HEK293T (cell line): ENCODE results near the gene FOXK2.
"Not testable (repeated sequence)": the region's sequence is repeated elsewhere in the genome, so short reads cannot be mapped to it uniquely, and the experiment has no call there.

Experiments used
- CTCF ChIA-PET: fragments of 350-600 bp; formaldehyde crosslinking; extraction: SDS; loops from one replicate; lab custom pipeline; 2021; ENCODE audit warnings: antibody characterized with exemption, inconsistent platforms; lab: Yijun Ruan, JAX
- POLR2A ChIA-PET: fragments of 350-600 bp; formaldehyde crosslinking; extraction: SDS; loops from one replicate; lab custom pipeline; 2020; ENCODE audit warnings: antibody characterized with exemption, inconsistent platforms; lab: Yijun Ruan, JAX
- DNase-seq: peaks from one replicate; pipeline ENCODE4 v3.0.0; 2012; ENCODE audit warnings: mixed read lengths; ENCODE audit errors: extremely low spot score
- ARNT ChIP-seq: fragments of 450-650 bp; IDR thresholded peaks from 2 replicates; pipeline ENCODE4 v1.6.1; 2017; ENCODE audit warnings: mild to moderate bottlenecking
- BHLHE40 ChIP-seq: fragments of 450-650 bp; IDR thresholded peaks from 2 replicates; pipeline ENCODE4 v1.6.1; 2016; ENCODE audit warnings: mild to moderate bottlenecking, moderate library complexity, borderline replicate concordance
- CTBP1 ChIP-seq: fragments of 450-650 bp; IDR thresholded peaks from 2 replicates; pipeline ENCODE4 v1.6.1; 2016; ENCODE audit warnings: borderline replicate concordance
- ELF4 ChIP-seq: fragments of 450-650 bp; IDR thresholded peaks from 2 replicates; pipeline ENCODE4 v1.6.1; 2017; ENCODE audit warnings: antibody characterized with exemption
- FOXA1 ChIP-seq: fragments of 450-650 bp; IDR thresholded peaks from 2 replicates; pipeline ENCODE4 v1.6.1; 2016; ENCODE audit warnings: mild to moderate bottlenecking
- FOXK2 ChIP-seq: fragments of 450-650 bp; IDR thresholded peaks from 2 replicates; pipeline ENCODE4 v1.6.1; 2016; ENCODE audit warnings: mild to moderate bottlenecking
- FOXM1 ChIP-seq: fragments of 450-650 bp; IDR thresholded peaks from 2 replicates; pipeline ENCODE4 v1.6.1; 2017; ENCODE audit warnings: mild to moderate bottlenecking, borderline replicate concordance
- HDGF ChIP-seq: fragments of 450-650 bp; IDR thresholded peaks from 2 replicates; pipeline ENCODE4 v1.6.1; 2017; ENCODE audit warnings: antibody characterized with exemption, borderline replicate concordance
- L3MBTL2 ChIP-seq: fragments of 450-650 bp; conservative IDR thresholded peaks from 2 replicates; pipeline ENCODE4 v1.6.1; 2016; ENCODE audit warnings: mild to moderate bottlenecking
- LEF1 ChIP-seq: fragments of 450-650 bp; IDR thresholded peaks from 2 replicates; pipeline ENCODE4 v1.6.1; 2017; ENCODE audit warnings: mild to moderate bottlenecking, borderline replicate concordance
- NFRKB ChIP-seq: fragments of 450-650 bp; IDR thresholded peaks from 2 replicates; pipeline ENCODE4 v1.6.1; 2016; ENCODE audit warnings: mild to moderate bottlenecking, moderate library complexity
- PKNOX1 ChIP-seq: fragments of 450-650 bp; IDR thresholded peaks from 2 replicates; pipeline ENCODE4 v1.6.1; 2016
- SP1 ChIP-seq: fragments of 450-650 bp; IDR thresholded peaks from 2 replicates; pipeline ENCODE4 v1.6.1; 2017
- SUZ12 ChIP-seq: fragments of 450-650 bp; IDR thresholded peaks from 2 replicates; pipeline ENCODE4 v1.6.1; 2016; ENCODE audit warnings: mild to moderate bottlenecking
- TARDBP ChIP-seq: fragments of 450-650 bp; IDR thresholded peaks from 2 replicates; pipeline ENCODE4 v1.6.1; 2016
- ZNF384 ChIP-seq: fragments of 450-650 bp; IDR thresholded peaks from 2 replicates; pipeline ENCODE4 v1.6.1; 2016

FOXK2 gene

GRCh38 chr17:82529914-82530300 lies 10.4 kb downstream of the FOXK2 start:
- POLR2A ChIA-PET: interaction anchor here (0.8 to 3.6 kb wide), 3 partner anchors 10 to 62 kb away, joined by 3 to 19 read pairs (median 3); partner anchors contain the start of gene FOXK2
- TF ChIP-seq BHLHE40 (no peak), FOXK2 (no peak), PKNOX1 (no peak), LEF1 (no peak), HDGF (no peak), TARDBP (no peak), CTBP1 (no peak), SP1 (no peak)
- no peak for DNase-seq
- CTCF ChIA-PET: interaction anchor here (1.5 kb wide), 1 partner anchor 9 kb away, joined by 3 read pairs; no protein-coding TSS in a partner anchor

- TF ChIP-seq SP1 (no peak), LEF1 (no peak), HDGF (no peak), PKNOX1 (no peak), ZNF384 (no peak), NFRKB (no peak), BHLHE40 (no peak), FOXA1 (no peak), TARDBP (no peak), ARNT (no peak), L3MBTL2 (no peak), ELF4 (no peak), FOXK2 (no peak), FOXM1 (no peak), CTBP1 (no peak), SUZ12 (no peak)
- ChIA-PET CTCF (interaction anchor here (1.5 kb wide), 1 partner anchor 10 kb away, joined by 3 read pairs; no protein-coding TSS in a partner anchor), POLR2A (interaction anchor here (1.2 to 1.3 kb wide), 2 partner anchors 12 to 35 kb away, joined by 3 to 7 read pairs; partner anchors contain the start of gene FOXK2)
- DNase-seq: no peak
Observed at GRCh38 chr17:82531431-82531881, 11.9 kb downstream of the FOXK2 start.

DNA sequence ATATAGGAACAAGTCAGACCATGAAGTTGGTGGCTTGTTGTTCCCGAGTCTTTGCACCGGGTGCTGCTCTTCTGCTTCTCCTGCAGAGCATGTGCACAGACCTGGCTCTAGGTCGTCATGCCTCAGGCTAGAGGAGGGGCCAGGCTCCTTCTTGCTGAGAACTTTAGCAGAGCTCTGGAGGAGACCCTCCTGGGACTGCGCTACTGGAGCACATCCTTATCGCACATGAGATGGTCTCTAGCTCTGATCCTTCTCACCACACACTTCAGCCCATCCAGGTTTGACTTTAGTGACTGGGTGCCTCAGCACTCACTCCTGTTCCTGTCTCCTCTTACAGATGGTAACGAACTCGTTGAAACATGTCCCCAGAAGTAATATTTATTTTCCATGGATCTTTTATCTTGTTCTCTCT lies 14.9 kb downstream of the FOXK2 start:
- ChIA-PET CTCF (interaction anchor here (0.8 to 1.6 kb wide), 2 partner anchors 17 to 19 kb away, joined by 4 to 5 read pairs; no protein-coding TSS in a partner anchor), POLR2A (interaction anchor here (3.5 kb wide), 1 partner anchor 14 kb away, joined by 31 read pairs; the partner anchor contains the start of gene FOXK2)
- DNase-seq: no peak
- TF ChIP-seq CTBP1: no peak
- no peak for TF ChIP-seq SUZ12
- no peak for TF ChIP-seq HDGF
- no peak for TF ChIP-seq PKNOX1
- no peak for TF ChIP-seq LEF1
- no peak for TF ChIP-seq NFRKB

DNA sequence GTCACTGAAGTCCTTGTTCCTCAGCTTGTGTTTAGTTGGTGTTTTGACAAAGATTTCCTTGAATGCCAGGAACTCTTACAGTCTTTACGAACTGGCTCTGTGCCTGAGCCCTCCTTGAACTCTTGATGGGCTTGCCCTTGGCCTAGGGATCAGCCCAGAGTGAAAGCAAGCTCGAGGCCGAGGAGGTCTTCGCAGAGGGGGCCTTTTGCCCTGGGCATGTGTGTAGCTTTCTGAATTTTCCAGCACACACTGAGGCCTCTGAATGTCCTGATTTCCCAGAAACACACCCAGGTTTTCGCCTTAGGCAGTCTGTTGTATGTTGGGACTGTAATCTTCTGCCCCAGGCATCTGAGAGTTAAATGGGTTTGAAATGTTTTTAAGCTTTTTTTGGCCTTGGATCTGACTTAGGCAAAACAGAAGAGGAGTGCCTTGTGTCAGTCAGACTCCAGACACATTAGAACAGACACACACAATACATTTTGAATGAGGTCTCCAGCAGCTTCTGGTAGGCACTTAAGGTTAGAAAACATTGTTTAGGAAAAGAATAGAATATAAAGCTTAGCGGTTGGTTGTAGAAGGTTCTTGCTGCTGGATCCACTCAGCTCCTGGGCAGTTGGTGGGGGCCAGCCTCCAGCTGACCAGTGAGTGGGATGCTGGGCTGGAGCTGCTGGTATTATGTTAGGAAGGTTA lies 17.1 kb downstream of the FOXK2 start:
- CTCF ChIA-PET: interaction anchor here (0.9 to 2.6 kb wide), 6 partner anchors 8 to 42 kb away, joined by 4 to 15 read pairs (median 5); no protein-coding TSS in a partner anchor
- POLR2A ChIA-PET: interaction anchor here (0.9 to 3.5 kb wide), 4 partner anchors 8 to 40 kb away, joined by 3 to 31 read pairs (median 4); partner anchors contain the start of gene FOXK2
- no peak for DNase-seq
- TF ChIP-seq SP1 (no peak), SUZ12 (no peak), HDGF (no peak), L3MBTL2 (no peak), FOXM1 (no peak), CTBP1 (no peak), PKNOX1 (no peak), FOXA1 (no peak), BHLHE40 (no peak), ZNF384 (no peak), ELF4 (no peak), NFRKB (no peak), LEF1 (no peak), ARNT (no peak)

- DNase-seq: not testable (repeated sequence)
- CTCF ChIA-PET: interaction anchor here (0.9 to 2.6 kb wide), 5 partner anchors 9 to 43 kb away, joined by 4 to 15 read pairs (median 5); no protein-coding TSS in a partner anchor
- POLR2A ChIA-PET: interaction anchor here (0.9 to 3.5 kb wide), 3 partner anchors 8 to 40 kb away, joined by 3 to 31 read pairs (median 4); partner anchors contain the start of gene FOXK2
Observed at GRCh38 chr17:82537228-82537627, 17.7 kb downstream of the FOXK2 start.

DNA sequence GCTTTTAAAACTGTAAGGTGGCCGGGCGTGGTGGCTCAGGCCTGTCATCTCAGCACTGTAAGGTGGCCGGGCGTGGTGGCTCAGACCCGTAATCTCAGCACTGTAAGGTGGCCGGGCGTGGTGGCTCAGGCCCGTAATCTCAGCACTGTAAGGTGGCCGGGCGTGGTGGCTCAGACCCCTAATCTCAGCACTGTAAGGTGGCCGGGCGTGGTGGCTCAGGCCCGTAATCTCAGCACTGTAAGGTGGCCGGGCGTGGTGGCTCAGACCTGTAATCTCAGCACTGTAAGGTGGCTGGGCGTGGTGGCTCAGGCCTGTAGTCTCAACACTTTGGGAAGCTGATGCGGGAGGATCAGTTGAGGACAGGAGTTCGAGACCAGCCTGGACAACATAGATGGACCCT lies 19.5 kb downstream of the FOXK2 start:
- ChIA-PET CTCF (interaction anchor here (2.0 kb wide), 1 partner anchor 16 kb away, joined by 5 read pairs; no protein-coding TSS in a partner anchor), POLR2A (interaction anchor here (1.4 to 1.6 kb wide), 2 partner anchors 12 to 20 kb away, joined by 3 to 4 read pairs; partner anchors contain the start of gene FOXK2)
- DNase-seq: not testable (repeated sequence)
